Measurements from ENCODE around the gene THY1. TPM values are rescaled to one million over a fixed set of nuclear protein-coding genes. Genes with fewer than 3 reads are reported as not detected.

The THY1 gene
- total and polyA plus RNA-seq, 7 donors, result 0.42 to 6.4 (median 1.1) TPM

- TF ChIP-seq, protein P1, sequence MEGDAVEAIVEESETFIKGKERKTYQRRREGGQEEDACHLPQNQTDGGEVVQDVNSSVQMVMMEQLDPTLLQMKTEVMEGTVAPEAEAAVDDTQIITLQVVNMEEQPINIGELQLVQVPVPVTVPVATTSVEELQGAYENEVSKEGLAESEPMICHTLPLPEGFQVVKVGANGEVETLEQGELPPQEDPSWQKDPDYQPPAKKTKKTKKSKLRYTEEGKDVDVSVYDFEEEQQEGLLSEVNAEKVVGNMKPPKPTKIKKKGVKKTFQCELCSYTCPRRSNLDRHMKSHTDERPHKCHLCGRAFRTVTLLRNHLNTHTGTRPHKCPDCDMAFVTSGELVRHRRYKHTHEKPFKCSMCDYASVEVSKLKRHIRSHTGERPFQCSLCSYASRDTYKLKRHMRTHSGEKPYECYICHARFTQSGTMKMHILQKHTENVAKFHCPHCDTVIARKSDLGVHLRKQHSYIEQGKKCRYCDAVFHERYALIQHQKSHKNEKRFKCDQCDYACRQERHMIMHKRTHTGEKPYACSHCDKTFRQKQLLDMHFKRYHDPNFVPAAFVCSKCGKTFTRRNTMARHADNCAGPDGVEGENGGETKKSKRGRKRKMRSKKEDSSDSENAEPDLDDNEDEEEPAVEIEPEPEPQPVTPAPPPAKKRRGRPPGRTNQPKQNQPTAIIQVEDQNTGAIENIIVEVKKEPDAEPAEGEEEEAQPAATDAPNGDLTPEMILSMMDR (IDR thresholded peaks at IDR 0.05), result no peak
- H3K27me3 ChIP-seq (ENCODE audit: insufficient read depth in 3 of 3, low read length in 2 of 3), result peaks cover 0 to 8% (median 2%) of the 10 kb centered on the region in 3 donors
- ATAC-seq, result no peak
- intact Hi-C loops (cut with DNase I), result no loop called here
- DNase-seq, result no peak
- H3K36me3 ChIP-seq (ENCODE audit: insufficient read depth in 1 of 2, low read depth in 1 of 2), result no peaks in the 10 kb centered on the region
- no peaks in the 10 kb centered on the region for H3K9me3 ChIP-seq
- no peak overlapping the region for H3K27ac ChIP-seq
- H3K4me1 ChIP-seq, result no peaks in the 10 kb centered on the region
- H3K4me3 ChIP-seq, result no peak overlapping the region
Measured at GRCh38 chr11:119414734-119415133, 8.2 kb downstream of the THY1 start.

DNA sequence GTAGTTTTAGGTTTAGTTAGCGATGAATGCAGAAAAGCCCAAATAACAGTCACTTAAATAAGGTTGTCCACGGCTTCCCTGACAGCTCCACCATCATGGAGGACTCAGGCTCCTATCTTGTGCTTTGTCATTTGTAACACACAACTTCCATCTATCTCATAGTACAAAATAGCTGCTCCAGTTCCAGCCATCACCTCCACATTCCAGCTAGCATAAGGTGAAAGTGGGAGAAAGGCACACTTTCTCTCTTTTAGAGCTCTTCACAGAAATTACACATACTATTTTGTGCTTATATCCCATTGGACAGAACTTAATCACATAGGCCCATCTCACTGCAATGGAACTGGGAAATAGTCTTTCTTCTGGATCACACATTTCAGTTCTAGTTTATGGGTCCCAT, 8.7 kb downstream of the THY1 start:
- TF ChIP-seq, protein P1 (IDR thresholded peaks at IDR 0.05), result no peak
- no peak for DNase-seq
- ATAC-seq, result no peak

GRCh38 chr11:119412072-119412471, 10.9 kb downstream of the THY1 start:
- no peak overlapping the region for H3K4me3 ChIP-seq
- H3K36me3 ChIP-seq (ENCODE audit: insufficient read depth in 1 of 2, low read depth in 1 of 2), result no peaks in the 10 kb centered on the region
- intact Hi-C loops (cut with DNase I), result no loop called here
- H3K9me3 ChIP-seq, result no peaks in the 10 kb centered on the region
- ATAC-seq (no peak), DNase-seq (no peak)
- WGBS, 3 donors, result 93 to 98% (median 96%) methylated on average over 2 of the region's 2 CpGs
- no peaks in the 10 kb centered on the region for H3K4me1 ChIP-seq
- TF ChIP-seq, protein P1 (IDR thresholded peaks at IDR 0.05), result no peak
- H3K27me3 ChIP-seq (ENCODE audit: insufficient read depth in 3 of 3, low read length in 2 of 3), result no peaks in the 10 kb centered on the region
- no peak overlapping the region for H3K27ac ChIP-seq

More for the DNA sequence above, 8.7 kb downstream of the THY1 start:
- intact Hi-C loops (cut with DNase I), result no loop called here
- no peaks in the 10 kb centered on the region for H3K4me1 ChIP-seq
- WGBS, 3 donors, result 96 to 98% (median 96%) methylated on average over 2 of the region's 2 CpGs
- peaks cover 0 to 8% (median 2%) of the 10 kb centered on the region in 3 donors for H3K27me3 ChIP-seq (ENCODE audit: insufficient read depth in 3 of 3, low read length in 2 of 3)
- no peak overlapping the region for H3K4me3 ChIP-seq
- no peaks in the 10 kb centered on the region for H3K9me3 ChIP-seq
- H3K36me3 ChIP-seq (ENCODE audit: insufficient read depth in 1 of 2, low read depth in 1 of 2), result no peaks in the 10 kb centered on the region
- no peak overlapping the region for H3K27ac ChIP-seq

GRCh38 chr11:119410501-119410900, 12.5 kb downstream of the THY1 start:
- intact Hi-C loops (cut with DNase I), result no loop called here
- Histone ChIP-seq H3K4me1 (no peaks in the 10 kb centered on the region), H3K27ac (no peak overlapping the region), H3K9me3 (no peaks in the 10 kb centered on the region), H3K4me3 (no peak overlapping the region), H3K27me3 (ENCODE audit: insufficient read depth in 3 of 3, low read length in 2 of 3) (no peaks in the 10 kb centered on the region), H3K36me3 (ENCODE audit: insufficient read depth in 1 of 2, low read depth in 1 of 2) (no peaks in the 10 kb centered on the region)
- no peak for ATAC-seq
- no peak for DNase-seq
- WGBS, 3 donors, result 85 to 96% (median 94%) methylated on average over 1 of the region's 1 CpG
- TF ChIP-seq, protein P1 (IDR thresholded peaks at IDR 0.05), result no peak

DNA sequence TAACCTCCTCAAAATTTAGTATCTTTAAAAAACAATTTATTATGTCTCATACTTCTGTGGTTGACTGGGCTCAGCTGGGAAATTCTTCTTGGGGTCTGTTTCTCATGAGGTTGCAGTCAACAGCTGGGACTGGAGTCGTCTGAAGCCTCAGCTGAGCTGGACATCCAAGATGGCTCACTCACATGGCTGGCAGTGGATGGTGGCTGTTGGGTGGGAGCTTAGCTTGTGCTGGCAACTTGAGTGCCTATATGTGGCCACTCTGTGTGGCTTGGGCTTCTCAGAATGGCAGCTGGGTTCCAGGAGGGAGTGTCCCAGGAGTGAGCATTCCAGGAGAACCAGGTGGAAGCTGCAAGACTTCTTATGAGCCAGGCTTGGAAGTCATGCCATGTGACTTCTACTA, 13.2 kb downstream of the THY1 start:
- no peaks in the 10 kb centered on the region for H3K9me3 ChIP-seq
- DNase-seq (no peak), ATAC-seq (no peak)
- H3K36me3 ChIP-seq (ENCODE audit: insufficient read depth in 1 of 2, low read depth in 1 of 2), result no peaks in the 10 kb centered on the region
- H3K27me3 ChIP-seq (ENCODE audit: insufficient read depth in 3 of 3, low read length in 2 of 3), result no peaks in the 10 kb centered on the region
- 48 to 71% (median 52%) methylated on average over 1 of the region's 1 CpG for WGBS, 3 donors
- H3K27ac ChIP-seq, result no peak overlapping the region
- no peak overlapping the region for H3K4me3 ChIP-seq
- H3K4me1 ChIP-seq, result no peaks in the 10 kb centered on the region
- intact Hi-C loops (cut with DNase I), result no loop called here
- TF ChIP-seq, protein P1 (IDR thresholded peaks at IDR 0.05), result no peak
